Liver (tissue), 9 donors: Measurements from ENCODE around the gene CHKB. TPM values are rescaled to one million over a fixed set of nuclear protein-coding genes. Genes with fewer than 3 reads are reported as not detected.
"Not testable (repeated sequence)": the region's sequence is repeated elsewhere in the genome, so short reads cannot be mapped to it uniquely, and the experiment has no call there.

Source experiments
- DNase-seq: peaks from one replicate; pipeline ENCODE4 v3.0.0-alpha.2; 2017; ENCODE audit warnings: low spot score
- H3K27ac ChIP-seq, 2 donors: one replicate each; pipeline ENCODE4 v1.7.0; 2013; ENCODE audit warnings: inconsistent platforms in 2 of 2, low read length in 2 of 2, control low read depth in 1 of 2, low read depth in 1 of 2, mild to moderate bottlenecking in 1 of 2
- H3K27me3 ChIP-seq, 4 donors: one replicate each; pipeline versions ENCODE4 v1.6.1 to v1.7.0; 2013; ENCODE audit warnings: low read length in 3 of 4, inconsistent platforms in 1 of 4, mild to moderate bottlenecking in 1 of 4, moderate library complexity in 1 of 4; ENCODE audit not compliant: control insufficient read depth in 4 of 4, insufficient read depth in 4 of 4
- H3K36me3 ChIP-seq, 4 donors: one replicate each; pipeline versions ENCODE4 v1.6.1 to v1.7.0; 2013; ENCODE audit warnings: low read length in 3 of 4, mild to moderate bottlenecking in 3 of 4, low read depth in 1 of 4, moderate library complexity in 1 of 4; ENCODE audit not compliant: control insufficient read depth in 4 of 4, insufficient read depth in 3 of 4
- H3K4me1 ChIP-seq, 4 donors: one replicate each; pipeline versions ENCODE4 v1.6.1 to v1.7.0; 2013; ENCODE audit warnings: low read length in 3 of 4, mild to moderate bottlenecking in 3 of 4, moderate library complexity in 1 of 4; ENCODE audit not compliant: control insufficient read depth in 4 of 4, insufficient read depth in 4 of 4
- H3K4me3 ChIP-seq, 3 donors: one replicate each; pipeline versions ENCODE4 v1.6.1 to v1.7.0; 2013; ENCODE audit warnings: low read length in 3 of 3, control low read depth in 1 of 3, low read depth in 1 of 3, mild to moderate bottlenecking in 1 of 3
- H3K9ac ChIP-seq, 2 donors: one replicate each; pipeline ENCODE4 v1.7.0; 2013; ENCODE audit warnings: low read length in 2 of 2, mild to moderate bottlenecking in 2 of 2, moderate library complexity in 2 of 2, control low read depth in 1 of 2, low read depth in 1 of 2
- H3K9me3 ChIP-seq, 4 donors: one replicate each; pipeline versions ENCODE4 v1.6.1 to v1.7.0; 2013; ENCODE audit warnings: low read length in 3 of 4; ENCODE audit not compliant: control insufficient read depth in 4 of 4
- FOXA2 ChIP-seq: IDR thresholded peaks from 2 replicates; pipeline ENCODE4 v1.6.1; 2016; ENCODE audit warnings: antibody characterized with exemption
- HNF4A ChIP-seq, 2 donors: conservative IDR thresholded peaks; 2 replicates each; pipeline ENCODE4 v1.6.1; 2016; ENCODE audit warnings: antibody characterized with exemption in 2 of 2, mild to moderate bottlenecking in 2 of 2
- HNF4G ChIP-seq: IDR thresholded peaks from 2 replicates; pipeline ENCODE4 v1.6.1; 2016; ENCODE audit warnings: antibody characterized with exemption
- MAX ChIP-seq: IDR thresholded peaks from 2 replicates; pipeline ENCODE4 v1.6.1; 2016; ENCODE audit warnings: antibody characterized with exemption
- NR2F2 ChIP-seq: IDR thresholded peaks from 2 replicates; pipeline ENCODE4 v1.6.1; 2016; ENCODE audit warnings: antibody characterized with exemption
- RAD21 ChIP-seq, 2 donors: IDR thresholded peaks; 2 replicates each; pipeline ENCODE4 v1.6.1; 2016; ENCODE audit warnings: antibody characterized with exemption in 2 of 2, mild to moderate bottlenecking in 2 of 2
- REST ChIP-seq: IDR thresholded peaks from 2 replicates; pipeline ENCODE4 v1.6.1; 2016; ENCODE audit warnings: antibody characterized with exemption, mild to moderate bottlenecking
- RXRA ChIP-seq, 2 donors: IDR thresholded peaks; 2 replicates each; pipeline ENCODE4 v1.6.1; 2017 to 2018; ENCODE audit warnings: antibody characterized with exemption in 2 of 2, mild to moderate bottlenecking in 1 of 2
- TAF1 ChIP-seq: conservative IDR thresholded peaks from 2 replicates; pipeline ENCODE4 v1.6.1; 2016; ENCODE audit warnings: antibody characterized with exemption, mild to moderate bottlenecking
- WGBS: extraction: QIAGEN DNeasy Blood & Tissue Kit; methylation state at CpG from one replicate; pipeline ENCODE4 v1.1.7; 2013; 5-methylcytosine and 5-hydroxymethylcytosine counted together
- polyA plus RNA-seq, 2 donors: library from polyadenylated mRNA; stranded (reverse) in 1 of 2; unstranded in 1 of 2; fragments of 200-250 nt in 1 of 2; fragments of >200 nt in 1 of 2; fragmentation: Nextera tagmentation in 1 of 2; extraction: Ambion mirVana in 1 of 2; gene quantifications; one replicate each; pipeline versions ENCODE4 v1.2.1 to v1.2.3, GENCODE V29; 2013 to 2015
- total RNA-seq, 2 donors: library from RNA; depleted of rRNA; stranded (reverse); fragments of >200 nt; gene quantifications; one replicate each; pipeline ENCODE4 v1.2.3, GENCODE V29; 2014
- donor health status: healthy.
- donor health status: healthy.
- donor health status: healthy.
- donor health status: healthy.
- donor health status: healthy.

Gene CHKB
- total and polyA plus RNA-seq, 4 donors: 17.9 to 24.2 (median 20.6) TPM

GRCh38 chr22:50536226-50536625, 46.4 kb downstream of the CHKB start (continued):
- no peak for TF ChIP-seq REST
- TF ChIP-seq HNF4A (conservative IDR thresholded peaks at IDR 0.05): no peak
- TF ChIP-seq MAX: no peak
- no peak for TF ChIP-seq RAD21 (IDR thresholded peaks at IDR 0.05)

- Histone ChIP-seq H3K4me3 (no peak overlapping the region), H3K27me3 (no peaks in the 10 kb centered on the region), H3K36me3 (no peaks in the 10 kb centered on the region), H3K27ac (no peak overlapping the region), H3K9ac (no peak overlapping the region), H3K9me3 (no peaks in the 10 kb centered on the region), H3K4me1 (peaks cover 0 to 15% (median 14%) of the 10 kb centered on the region in 4 donors)
- 95% methylated on average over 8 of the region's 8 CpGs for WGBS
- no peak for DNase-seq
- TF ChIP-seq RAD21 (IDR thresholded peaks at IDR 0.05) (no peak), TAF1 (no peak), NR2F2 (no peak), HNF4A (conservative IDR thresholded peaks at IDR 0.05) (no peak), FOXA2 (no peak), HNF4G (no peak)
Observed at GRCh38 chr22:50535113-50535512, 47.5 kb downstream of the CHKB start.

- not testable (repeated sequence) for H3K9me3 ChIP-seq, H3K9ac ChIP-seq, DNase-seq, H3K36me3 ChIP-seq, H3K27ac ChIP-seq, H3K4me3 ChIP-seq, H3K27me3 ChIP-seq
- H3K4me1 ChIP-seq: peaks cover 0 to 21% (median 15%) of the 10 kb centered on the region in 4 donors
- 67% methylated on average over 21 of the region's 21 CpGs for WGBS
- peak; percentile 17 to 34 for TF ChIP-seq RXRA (IDR thresholded peaks at IDR 0.05)
Observed at GRCh38 chr22:50533856-50534711, 48.6 kb downstream of the CHKB start.
